DMS 273 (cell line): ENCODE measurements around the gene TIFAB.

Experiments used
- DNase-seq: peaks from one replicate; lab custom pipeline; 2025; ENCODE audit not compliant: unreplicated experiment; lab: John Stamatoyannopoulos, UW

The TIFAB gene

GRCh38 chr5:135429301-135430134 is 22.6 kb downstream of the TIFAB start:
- no peak for DNase-seq

GRCh38 chr5:135428586-135428985 is 23.6 kb downstream of the TIFAB start:
- no peak for DNase-seq

- DNase-seq = peak; percentile 82
Observed at GRCh38 chr5:135426102-135427082, 25.8 kb downstream of the TIFAB start.

- no peak for DNase-seq
Observed at GRCh38 chr5:135425641-135426040, 26.5 kb downstream of the TIFAB start.

- DNase-seq = no peak
Observed at GRCh38 chr5:135423846-135424168, 28.3 kb downstream of the TIFAB start.

- no peak for DNase-seq
Observed at GRCh38 chr5:135423146-135423845, 28.9 kb downstream of the TIFAB start.

GRCh38 chr5:135422419-135422818 is 29.7 kb downstream of the TIFAB start:
- no peak for DNase-seq

- no peak for DNase-seq
Observed at GRCh38 chr5:135417083-135417482, 35.1 kb downstream of the TIFAB start.

GRCh38 chr5:135405082-135405481 is 47.1 kb downstream of the TIFAB start:
- no peak for DNase-seq

- DNase-seq = no peak
Observed at GRCh38 chr5:135402031-135402430, 50.1 kb downstream of the TIFAB start.

- no peak for DNase-seq
Observed at GRCh38 chr5:135400866-135401265, 51.3 kb downstream of the TIFAB start.

GRCh38 chr5:135399794-135400542 is 52.2 kb downstream of the TIFAB start:
- no peak for DNase-seq

GRCh38 chr5:135398855-135399793 is 53.0 kb downstream of the TIFAB start, which contains the start of gene MACROH2A1:
MACROH2A1 (minus strand) TSS chr5:135399231; CDS start chr5:135389093, 10,138 bp downstream.
- peak; percentile 92 for DNase-seq

GRCh38 chr5:135398160-135398854 is 53.8 kb downstream of the TIFAB start:
- DNase-seq = peak; percentile 67
